ENCODE results near the gene OR8G5. TPM values are rescaled to one million over a fixed set of nuclear protein-coding genes. Genes with fewer than 3 reads are reported as not detected.
"Not testable (repeated sequence)": the region's sequence is repeated elsewhere in the genome, so short reads cannot be mapped to it uniquely, and the experiment has no call there.

OR8G5 gene, protein sequence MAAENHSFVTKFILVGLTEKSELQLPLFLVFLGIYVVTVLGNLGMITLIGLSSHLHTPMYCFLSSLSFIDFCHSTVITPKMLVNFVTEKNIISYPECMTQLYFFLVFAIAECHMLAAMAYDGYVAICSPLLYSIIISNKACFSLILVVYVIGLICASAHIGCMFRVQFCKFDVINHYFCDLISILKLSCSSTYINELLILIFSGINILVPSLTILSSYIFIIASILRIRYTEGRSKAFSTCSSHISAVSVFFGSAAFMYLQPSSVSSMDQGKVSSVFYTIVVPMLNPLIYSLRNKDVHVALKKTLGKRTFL
- polyA plus RNA-seq (ENCODE audit: insufficient read length in 4 of 4) = not detected

DNA sequence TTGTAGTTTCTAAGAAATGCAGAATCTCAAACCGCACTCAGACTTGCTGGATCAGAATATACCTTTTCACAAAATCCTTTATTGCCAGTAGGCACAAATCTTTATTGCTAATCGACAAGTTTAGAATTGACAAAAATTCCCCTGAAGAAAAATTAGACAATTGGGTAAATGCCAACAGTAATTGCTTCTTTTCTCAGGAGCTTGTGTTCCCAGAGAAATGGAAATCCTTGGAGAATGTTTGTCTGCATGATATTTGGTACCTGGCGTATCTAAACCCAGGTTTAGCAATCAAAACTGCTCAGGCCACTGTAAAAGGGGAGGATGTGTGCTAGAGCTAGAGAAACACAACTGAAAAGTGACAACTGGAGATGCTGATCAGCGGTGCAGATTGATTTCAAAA, at the start of gene OR8G5:
OR8G5 (plus strand) TSS at position 301 of the 400 bp plus-strand sequence. CDS start 8,556 bp downstream, outside the sequence.
- DNase-seq (ENCODE audit: low read depth in 4 of 4, low spot score in 3 of 4) = no peak

DNA sequence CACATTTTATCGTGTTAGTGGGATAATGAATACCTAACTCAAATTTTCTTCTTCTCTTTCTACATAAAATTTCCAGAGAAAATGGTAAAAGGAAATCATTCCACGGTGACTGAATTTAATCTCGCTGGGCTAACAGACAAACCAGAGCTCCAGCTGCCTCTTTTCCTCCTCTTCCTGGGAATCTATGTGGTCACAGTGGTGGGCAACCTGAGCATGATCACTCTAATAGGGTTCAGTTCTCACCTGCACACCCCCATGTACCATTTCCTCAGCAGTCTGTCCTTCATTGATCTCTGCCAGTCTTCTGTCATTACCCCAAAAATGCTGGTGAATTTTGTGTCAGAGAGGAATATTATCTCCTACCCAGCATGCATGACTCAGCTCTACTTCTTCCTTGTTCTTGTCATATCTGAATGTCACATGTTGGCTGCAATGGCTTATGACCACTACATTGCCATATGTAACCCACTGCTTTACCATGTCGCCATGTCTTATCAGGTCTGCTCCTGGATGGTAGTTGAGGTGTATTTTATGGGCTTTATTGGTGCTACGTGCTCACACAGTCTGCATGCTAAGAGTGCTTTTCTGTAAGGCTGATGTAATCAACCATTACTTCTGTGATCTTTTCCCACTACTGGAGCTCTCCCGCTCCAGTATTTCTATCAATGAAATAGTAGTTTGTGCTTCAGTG, 48.9 kb upstream of the OR8G5 start:
- DNase-seq (ENCODE audit: low read depth in 4 of 4, low spot score in 3 of 4) = no peak

DNA sequence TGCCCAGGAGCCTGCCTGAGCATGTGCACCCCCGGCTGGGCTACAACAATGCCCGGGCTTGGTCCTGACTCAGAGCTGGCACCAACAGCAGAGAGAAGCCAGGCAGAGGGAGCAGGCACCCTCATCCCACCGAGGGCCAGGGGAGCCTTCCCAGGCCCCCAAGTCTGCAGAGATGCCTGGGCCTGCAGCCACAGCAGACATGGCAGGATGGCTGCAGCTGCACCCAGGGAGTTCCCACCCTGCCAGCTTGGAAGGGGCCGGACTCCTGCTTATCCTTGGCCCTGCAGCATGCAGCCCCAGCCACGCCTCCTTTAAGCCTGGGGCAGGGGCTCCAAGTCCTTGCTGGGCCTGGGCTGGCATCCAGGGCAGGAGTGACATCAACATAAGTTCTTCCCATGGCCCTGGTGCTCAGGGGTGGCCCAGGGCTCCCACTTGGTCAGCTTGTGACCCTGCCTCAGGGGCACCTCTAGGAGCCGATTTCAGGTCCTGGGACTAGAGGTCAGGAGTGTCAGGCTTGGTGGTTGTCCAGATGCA, 46.3 kb upstream of the OR8G5 start:
- DNase-seq (ENCODE audit: low read depth in 4 of 4, low spot score in 3 of 4) = no peak

DNA sequence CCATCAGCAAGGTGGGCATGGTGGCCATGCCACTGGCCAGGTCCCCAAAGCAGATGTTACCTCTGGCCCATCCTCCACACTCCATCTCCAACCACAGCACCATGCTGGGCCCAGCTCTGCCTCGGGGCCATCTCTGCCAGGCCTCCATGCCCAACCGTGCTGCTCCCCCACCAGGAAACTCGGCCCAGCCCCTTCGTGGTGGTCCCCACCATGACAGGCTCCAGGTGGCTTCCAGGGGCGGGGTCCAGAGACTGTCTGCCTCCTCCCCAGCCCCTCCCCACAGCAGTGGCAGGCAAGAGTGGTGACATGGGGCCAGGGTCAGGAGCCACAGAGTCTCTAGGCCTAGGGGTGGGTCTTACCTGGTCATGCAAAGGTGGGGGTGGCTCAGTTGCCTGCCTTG, 45.8 kb upstream of the OR8G5 start:
- DNase-seq (ENCODE audit: low read depth in 4 of 4, low spot score in 3 of 4) = no peak

DNA sequence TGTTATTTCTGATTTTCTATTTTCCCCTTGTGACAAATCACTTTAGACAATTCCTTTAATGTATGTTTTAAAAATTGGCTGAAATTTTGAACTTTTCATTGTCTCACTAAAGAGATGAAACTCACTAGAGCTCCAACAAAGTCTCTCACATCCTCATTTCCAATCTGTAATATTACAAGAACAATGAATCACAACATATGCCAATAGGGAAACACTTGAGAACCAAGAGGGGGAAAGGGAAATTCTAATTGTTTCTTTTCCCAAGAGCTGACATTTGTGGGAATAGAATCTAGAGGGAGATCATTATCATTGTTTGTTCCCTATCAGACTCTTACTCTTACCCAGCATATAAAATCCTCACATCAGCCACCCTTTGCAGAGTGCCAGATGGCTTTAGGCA, 44.9 kb upstream of the OR8G5 start:
- no peak for DNase-seq (ENCODE audit: low read depth in 4 of 4, low spot score in 3 of 4)

DNA sequence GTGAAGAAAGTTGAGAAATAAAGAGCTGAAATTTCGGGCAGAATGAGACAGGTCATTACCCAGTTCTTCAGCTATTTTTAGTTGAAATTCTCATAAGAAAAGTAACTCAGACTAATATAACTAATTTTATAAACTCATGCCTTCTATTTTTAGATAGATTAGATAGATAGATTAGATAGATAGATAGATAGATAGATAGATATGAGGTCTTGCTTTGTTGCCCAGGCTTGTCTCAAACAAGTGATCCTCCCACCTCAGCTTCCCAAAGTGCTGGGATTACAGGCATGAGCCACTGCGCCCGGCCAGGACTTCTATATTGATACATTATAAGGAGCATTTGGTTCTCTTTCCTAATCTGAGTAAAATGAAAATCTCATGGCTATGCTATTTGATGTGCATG, 42.1 kb upstream of the OR8G5 start:
- no peak for DNase-seq (ENCODE audit: low read depth in 4 of 4, low spot score in 3 of 4)

DNA sequence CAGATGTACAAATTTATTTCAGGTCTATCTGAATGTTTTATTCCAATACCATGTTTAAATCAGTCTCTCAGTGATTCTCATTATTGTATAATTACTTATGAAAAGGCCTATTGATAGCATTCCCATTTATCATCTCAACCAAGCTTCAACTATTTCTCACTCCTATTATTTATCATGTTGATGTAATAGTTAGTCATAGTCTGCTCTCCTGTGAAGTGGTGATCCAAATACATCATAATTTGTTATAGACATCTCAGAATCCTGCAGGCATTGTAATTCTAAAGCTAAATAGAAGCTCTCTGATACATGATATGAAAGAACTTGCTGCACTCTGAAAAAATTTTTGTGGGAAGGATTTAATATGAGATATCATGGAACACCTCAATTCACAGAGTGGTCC, 37.0 kb upstream of the OR8G5 start:
- no peak for DNase-seq (ENCODE audit: low read depth in 4 of 4, low spot score in 3 of 4)

DNA sequence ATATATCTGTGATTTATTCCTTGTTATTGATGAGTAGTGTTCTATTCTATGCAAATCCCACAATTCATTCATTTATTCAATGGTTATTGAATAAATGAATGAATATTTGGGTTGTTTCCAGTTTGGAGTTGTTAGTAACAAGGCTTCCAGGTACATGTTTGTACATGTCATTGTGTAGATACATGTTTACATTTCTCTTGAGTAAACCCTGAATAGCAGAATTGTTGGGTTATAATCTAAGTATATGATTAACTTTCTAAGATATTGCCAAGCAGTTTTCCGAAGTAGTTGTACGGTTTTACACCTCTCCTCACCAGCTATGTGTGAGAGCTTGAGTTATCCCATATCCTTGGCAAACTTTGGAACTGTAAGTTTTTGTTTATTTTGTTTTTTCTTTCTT, 33.8 kb upstream of the OR8G5 start:
- DNase-seq (ENCODE audit: low read depth in 4 of 4, low spot score in 3 of 4) = no peak

DNA sequence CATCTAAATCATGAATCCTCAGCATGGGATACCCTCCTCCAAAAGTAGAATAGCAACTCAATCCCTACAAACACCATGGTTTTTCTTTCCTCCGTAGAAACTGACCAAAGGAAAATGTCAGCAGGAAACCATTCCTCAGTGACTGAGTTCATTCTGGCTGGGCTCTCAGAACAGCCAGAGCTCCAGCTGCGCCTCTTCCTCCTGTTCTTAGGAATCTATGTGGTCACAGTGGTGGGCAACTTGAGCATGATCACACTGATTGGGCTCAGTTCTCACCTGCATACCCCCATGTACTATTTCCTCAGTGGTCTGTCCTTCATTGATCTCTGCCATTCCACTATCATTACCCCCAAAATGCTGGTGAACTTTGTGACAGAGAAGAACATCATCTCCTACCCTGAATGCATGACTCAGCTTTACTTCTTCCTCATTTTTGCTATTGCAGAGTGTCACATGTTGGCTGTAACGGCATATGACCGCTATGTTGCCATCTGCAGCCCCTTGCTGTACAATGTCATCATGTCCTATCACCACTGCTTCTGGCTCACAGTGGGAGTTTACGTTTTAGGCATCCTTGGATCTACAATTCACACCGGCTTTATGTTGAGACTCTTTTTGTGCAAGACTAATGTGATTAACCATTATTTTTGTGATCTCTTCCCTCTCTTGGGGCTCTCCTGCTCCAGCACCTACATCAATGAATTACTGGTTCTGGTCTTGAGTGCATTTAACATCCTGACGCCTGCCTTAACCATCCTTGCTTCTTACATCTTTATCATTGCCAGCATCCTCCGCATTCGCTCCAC, 31.4 kb upstream of the OR8G5 start:
- DNase-seq (ENCODE audit: low read depth in 4 of 4, low spot score in 3 of 4) = not testable (repeated sequence)

DNA sequence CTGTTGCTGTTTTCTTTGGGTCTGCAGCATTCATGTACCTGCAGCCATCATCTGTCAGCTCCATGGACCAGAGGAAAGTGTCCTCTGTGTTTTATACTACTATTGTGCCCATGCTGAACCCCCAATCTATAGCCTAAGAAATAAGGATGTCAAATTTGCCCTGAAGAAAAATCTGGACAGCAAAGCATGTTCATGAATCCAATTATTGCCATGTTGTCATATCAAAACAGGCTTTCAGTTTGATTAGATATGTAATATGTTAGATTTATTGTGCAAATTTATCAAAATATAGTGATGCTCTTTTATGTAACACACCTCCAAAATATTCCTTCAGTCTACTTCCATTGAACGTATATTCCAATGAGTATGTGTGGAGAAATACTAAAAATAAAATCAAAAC, 30.7 kb upstream of the OR8G5 start:
- no peak for DNase-seq (ENCODE audit: low read depth in 4 of 4, low spot score in 3 of 4)

DNA sequence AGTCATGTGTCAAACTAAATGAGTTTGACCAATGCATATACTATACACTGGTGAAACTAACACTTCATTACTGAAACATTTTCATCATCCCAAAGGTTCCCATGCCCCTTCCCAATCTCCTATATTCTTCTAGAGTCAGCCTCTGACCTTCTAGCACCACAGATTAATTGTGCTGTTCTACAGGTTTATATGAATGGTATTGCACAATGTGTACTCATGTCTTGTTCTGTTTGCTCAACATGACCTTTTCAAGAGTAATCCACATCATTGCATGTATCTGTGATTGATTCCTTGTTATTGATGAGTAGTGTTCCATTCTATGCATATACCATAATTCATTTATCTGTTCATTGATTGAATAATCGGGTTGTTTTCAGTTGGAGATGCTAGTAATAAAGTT, 22.8 kb upstream of the OR8G5 start:
- DNase-seq (ENCODE audit: low read depth in 4 of 4, low spot score in 3 of 4) = no peak

DNA sequence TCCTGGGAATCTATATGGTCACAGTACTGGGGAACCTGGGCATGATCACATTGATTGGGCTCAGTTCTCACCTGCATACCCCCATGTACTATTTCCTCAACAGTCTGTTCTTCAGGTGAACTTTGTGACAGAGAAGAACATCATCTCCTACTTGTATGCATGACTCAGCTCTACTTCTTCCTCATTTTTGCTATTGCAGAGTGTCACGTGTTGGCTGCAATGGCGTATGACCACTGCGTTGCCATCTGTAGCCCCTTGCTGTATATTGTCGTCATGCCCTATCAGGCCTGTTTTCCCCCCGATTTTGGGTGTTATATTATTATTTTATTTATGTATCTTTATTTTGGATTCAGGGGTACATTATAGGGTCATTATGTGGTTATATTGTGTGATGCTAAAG, 17.7 kb upstream of the OR8G5 start:
- no peak for DNase-seq (ENCODE audit: low read depth in 4 of 4, low spot score in 3 of 4)

DNA sequence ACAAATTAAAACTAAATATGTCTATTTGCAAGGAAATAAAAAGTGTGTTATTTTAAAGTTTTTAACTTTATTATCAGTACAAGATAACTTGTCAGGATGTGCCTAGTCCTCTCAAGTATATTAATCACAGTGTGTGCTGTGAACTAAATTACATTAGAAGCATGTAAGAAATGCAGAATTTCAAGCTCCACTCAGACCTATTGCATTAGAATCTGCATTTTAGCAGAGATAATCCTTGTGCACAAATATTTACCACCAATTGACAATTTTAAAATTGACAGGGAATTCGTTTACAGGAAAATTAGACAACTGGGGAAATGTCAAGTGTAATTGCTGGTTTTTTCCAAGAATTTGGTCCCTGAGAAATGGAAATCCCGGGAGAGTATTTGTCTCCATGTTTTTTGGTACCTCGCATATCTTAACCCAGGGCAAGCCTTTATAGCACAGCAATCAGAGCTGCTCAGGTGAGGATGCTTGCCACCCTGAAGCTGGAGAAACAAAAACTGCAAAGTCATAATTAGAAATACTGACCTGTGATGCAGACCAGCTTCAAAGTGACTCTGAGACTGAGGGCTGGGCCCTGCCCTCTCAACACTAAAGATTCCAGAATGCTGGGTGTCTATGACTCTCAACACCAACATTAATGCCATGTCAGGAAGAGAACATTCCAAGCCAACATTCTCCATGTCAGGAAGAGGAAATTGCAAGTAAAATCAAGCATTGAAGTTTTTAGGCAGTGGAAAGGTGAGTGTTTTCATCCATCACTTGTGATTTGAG, 15.4 kb upstream of the OR8G5 start, which contains the start of gene OR8G1:
OR8G1 (plus strand) TSS at position 475 of the 777 bp plus-strand sequence. CDS start 8,581 bp downstream, outside the sequence.
- no peak for DNase-seq (ENCODE audit: low read depth in 4 of 4, low spot score in 3 of 4)

DNA sequence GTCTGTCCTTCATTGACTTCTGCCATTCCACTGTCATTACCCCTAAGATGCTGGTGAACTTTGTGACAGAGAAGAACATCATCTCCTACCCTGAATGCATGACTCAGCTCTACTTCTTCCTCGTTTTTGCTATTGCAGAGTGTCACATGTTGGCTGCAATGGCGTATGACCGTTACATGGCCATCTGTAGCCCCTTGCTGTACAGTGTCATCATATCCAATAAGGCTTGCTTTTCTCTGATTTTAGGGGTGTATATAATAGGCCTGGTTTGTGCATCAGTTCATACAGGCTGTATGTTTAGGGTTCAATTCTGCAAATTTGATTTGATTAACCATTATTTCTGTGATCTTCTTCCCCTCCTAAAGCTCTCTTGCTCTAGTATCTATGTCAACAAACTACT, 6.3 kb upstream of the OR8G5 start:
- DNase-seq (ENCODE audit: low read depth in 4 of 4, low spot score in 3 of 4) = not testable (repeated sequence)

DNA sequence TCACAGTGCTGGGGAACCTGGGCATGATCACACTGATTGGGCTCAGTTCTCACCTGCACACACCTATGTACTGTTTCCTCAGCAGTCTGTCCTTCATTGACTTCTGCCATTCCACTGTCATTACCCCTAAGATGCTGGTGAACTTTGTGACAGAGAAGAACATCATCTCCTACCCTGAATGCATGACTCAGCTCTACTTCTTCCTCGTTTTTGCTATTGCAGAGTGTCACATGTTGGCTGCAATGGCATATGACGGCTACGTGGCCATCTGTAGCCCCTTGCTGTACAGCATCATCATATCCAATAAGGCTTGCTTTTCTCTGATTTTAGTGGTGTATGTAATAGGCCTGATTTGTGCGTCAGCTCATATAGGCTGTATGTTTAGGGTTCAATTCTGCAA, 8.9 kb downstream of the OR8G5 start:
- DNase-seq (ENCODE audit: low read depth in 4 of 4, low spot score in 3 of 4) = not testable (repeated sequence)

DNA sequence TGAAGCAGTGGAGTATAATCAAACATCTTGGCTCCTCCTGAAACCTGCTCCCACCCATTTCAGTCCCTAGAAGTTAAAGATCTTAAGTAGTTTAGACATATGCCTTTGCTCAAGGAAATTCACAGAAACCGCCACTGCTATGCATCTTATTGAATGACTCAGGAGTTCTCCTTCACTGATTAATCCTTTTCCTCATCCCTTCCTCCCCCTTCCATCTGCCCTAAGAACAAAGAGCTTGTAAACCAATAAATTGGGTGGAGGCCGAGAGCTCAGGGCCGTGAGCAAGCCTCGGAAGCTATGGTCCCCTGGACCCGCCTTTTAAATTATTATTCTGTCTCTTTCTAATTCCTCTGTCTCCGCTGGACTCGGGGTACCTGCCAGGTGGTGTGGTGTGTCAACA, 14.7 kb downstream of the OR8G5 start:
- not testable (repeated sequence) for DNase-seq (ENCODE audit: low read depth in 4 of 4, low spot score in 3 of 4)

DNA sequence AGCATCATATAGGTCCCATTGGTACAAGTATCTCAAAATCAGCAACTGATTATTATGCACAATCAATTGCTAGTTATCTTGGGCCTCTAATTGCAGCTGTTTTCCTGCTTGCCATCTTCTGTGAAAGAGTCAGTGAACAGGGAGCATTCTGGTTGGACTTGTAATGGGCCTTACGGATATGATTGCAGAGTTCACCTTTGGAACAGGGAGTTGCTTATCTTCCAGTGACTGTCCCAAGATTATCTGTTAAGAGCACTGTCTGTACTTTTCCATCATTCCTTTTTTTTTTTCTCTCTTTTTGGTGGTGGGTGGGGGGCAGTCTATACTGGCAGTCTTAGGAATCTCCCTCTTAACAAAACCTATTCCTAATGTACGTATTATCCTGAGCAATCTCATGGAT, 17.8 kb downstream of the OR8G5 start:
- DNase-seq (ENCODE audit: low read depth in 4 of 4, low spot score in 3 of 4) = no peak

DNA sequence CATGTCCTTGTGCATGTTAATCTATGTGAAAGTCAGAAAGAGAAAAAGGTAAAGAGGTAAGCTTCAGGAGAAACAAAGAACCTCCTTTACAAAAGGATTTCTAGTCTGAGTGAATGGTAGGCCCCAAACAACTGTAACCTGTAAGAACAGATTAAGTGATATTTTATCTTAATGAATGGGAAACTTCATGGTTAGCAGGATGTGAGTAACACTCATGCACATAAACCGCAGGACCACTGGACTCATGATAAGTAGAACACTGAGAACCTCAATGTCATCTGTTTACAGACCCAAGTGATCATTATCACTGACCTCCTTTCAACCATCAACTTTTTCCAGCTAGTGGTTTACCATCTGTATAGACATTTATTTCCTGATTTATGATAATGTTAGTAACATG, 19.9 kb downstream of the OR8G5 start:
- DNase-seq (ENCODE audit: low read depth in 4 of 4, low spot score in 3 of 4) = no peak

DNA sequence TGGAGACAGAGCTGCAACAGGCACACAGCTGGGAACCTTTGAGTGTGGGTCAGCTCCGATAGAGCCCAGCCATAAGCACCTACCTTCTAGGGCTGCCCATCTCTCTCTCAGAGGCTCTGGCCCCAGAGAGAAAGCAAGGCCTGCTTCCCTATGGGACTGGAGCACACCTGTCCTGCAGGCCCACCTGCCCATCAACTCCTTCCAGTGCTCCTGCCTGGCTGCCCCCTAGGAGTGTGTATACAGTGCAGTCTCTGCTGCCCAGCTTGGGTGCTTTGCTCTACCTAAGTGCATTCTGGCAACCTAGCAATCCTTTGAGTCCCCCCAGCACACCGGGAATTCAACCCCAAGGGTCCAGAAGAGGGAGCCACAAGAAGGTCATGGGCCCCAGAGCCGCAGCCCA, 21.0 kb downstream of the OR8G5 start:
- DNase-seq (ENCODE audit: low read depth in 4 of 4, low spot score in 3 of 4) = no peak

DNA sequence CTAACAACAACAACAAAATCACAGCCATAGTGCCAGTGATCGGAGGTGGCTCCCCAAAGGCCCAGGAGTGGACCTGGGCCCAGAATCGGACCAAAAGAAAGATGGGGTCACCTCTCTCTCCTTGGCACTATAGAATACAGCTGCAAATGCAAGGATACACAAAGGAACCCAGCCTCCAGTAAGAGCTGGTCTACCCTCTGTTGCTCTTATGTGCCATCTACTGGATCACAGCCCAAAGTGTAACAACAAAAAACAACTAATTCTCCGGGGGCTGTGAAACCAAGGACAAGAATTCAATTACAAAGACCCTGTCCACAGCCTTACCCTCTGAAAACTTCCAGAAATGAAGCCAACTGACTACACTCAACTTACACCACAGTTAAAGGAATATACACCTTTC, 21.6 kb downstream of the OR8G5 start:
- no peak for DNase-seq (ENCODE audit: low read depth in 4 of 4, low spot score in 3 of 4)
